Caki2 (cell line): ENCODE data around the gene EIF2B5. TPM values are rescaled to one million over a fixed set of nuclear protein-coding genes. Genes with fewer than 3 reads are reported as not detected.
A peak's percentile ranks its signal among the peaks of the same experiment; 100 is the strongest.

Source experiments
- DNase-seq: peaks from one replicate; pipeline ENCODE4 v3.0.0-alpha.2; 2015; ENCODE audit warnings: low read depth
- in situ Hi-C: cut with HindIII; loops from 2 replicates; pipeline ENCODE4 v1.10.0; 2016; ENCODE audit warnings: low sequenced_read_pairs, low pct_unique_long_range_greater_than_20kb, mixed read lengths
- total RNA-seq: library from RNA; depleted of rRNA; stranded (reverse); fragments of >200 nt; shearing (Covaris generic); gene quantifications from 2 replicates; pipeline ENCODE4 v1.2.3, GENCODE V29; 2014; ENCODE audit warnings: low replicate concordance

EIF2B5 gene
- total RNA-seq, 1 experiment from 2014 or later: 50.5 TPM

DNA sequence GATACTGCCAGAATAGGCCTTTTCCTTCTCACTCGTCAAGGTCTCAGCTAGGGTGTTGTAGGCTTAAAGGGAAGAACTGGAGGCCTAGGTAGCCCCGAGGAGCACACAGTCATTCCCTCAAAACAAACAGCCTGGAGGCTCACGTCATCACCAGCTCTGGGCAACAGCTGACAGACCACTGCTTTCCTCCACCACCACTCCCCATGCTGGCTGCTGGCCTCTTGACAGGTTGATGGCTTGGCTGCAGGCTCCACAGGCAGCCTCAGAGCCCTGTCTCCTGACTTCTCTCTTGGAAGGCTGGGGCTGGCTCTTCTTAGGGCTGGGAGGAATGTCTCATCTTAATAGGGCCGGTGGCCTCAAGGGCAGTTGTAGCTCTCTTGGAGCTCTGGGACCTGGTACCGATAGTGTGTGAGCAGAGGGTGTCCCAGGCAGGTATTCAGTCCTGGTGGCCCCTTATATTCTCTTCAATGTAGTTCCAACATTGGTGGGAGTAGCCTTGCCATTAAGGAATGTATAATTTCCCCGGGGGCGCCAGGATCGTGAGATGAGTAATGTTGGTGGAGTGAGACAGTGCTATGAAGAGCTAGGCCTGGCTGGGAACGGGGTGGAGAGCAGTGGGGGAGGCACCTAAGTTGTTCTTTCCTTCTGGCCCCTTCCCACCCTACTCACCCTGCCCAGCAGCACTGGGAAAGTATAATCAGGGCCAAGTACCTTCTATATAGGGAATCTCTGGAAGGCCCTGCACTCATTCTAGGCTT is 33.4 kb downstream of the EIF2B5 start:
- no peak for DNase-seq
- in situ Hi-C loops: no loop called here

- no peak for DNase-seq
- in situ Hi-C loops: no loop called here
Observed at GRCh38 chr3:184169896-184170875, 35.0 kb downstream of the EIF2B5 start.

GRCh38 chr3:184171562-184171961 is 36.4 kb downstream of the EIF2B5 start:
- in situ Hi-C loops: no loop called here
- peak; percentile 88 for DNase-seq

- in situ Hi-C loops: no loop called here
- no peak for DNase-seq
Observed at GRCh38 chr3:184172681-184173373, 37.7 kb downstream of the EIF2B5 start.

DNA sequence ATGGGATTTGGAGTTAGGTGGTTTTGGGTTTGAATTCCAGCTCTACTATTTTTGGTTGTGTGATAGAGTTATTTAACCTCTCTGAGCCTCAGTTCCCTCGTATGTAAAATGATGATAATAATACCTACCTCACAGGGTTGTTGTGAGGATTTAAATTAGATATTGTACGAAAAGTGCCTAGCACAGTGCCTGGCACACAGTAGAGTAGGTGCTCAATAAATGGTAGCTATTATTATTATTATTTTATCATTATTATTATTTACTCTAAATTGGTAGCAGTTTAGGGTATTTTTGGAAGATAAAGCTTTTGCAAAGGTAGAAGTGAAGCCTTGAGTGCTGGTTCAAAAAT is 38.2 kb downstream of the EIF2B5 start:
- DNase-seq: no peak
- in situ Hi-C loops: no loop called here

DNA sequence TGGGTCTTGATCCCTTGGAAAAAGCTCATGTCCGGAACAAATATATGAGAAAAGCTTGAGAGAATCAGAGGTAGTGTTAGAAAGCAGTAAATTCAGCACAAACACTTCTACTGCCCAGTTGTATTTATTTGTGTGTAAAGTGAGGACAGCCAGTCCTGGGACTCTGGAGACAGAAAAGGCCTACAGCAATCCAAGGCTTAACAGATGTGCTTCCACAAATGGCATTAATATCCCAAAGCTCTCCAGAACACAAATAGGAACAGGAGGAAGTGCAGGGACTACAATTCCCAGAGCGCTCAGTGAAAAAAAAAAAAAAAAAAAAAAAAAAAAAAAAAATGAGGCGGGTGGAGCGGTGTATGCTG is 39.1 kb downstream of the EIF2B5 start:
- DNase-seq: no peak
- in situ Hi-C loops: no loop called here

GRCh38 chr3:184174646-184175492 is 39.7 kb downstream of the EIF2B5 start, which contains the start of gene AP2M1:
Gene AP2M1 (plus strand): TSS chr3:184174855. CDS start chr3:184176994, 2,139 bp downstream.
- DNase-seq: peak; percentile 99
- in situ Hi-C loops: no loop called here

GRCh38 chr3:184175506-184175905 is 40.3 kb downstream of the EIF2B5 start:
- in situ Hi-C loops: no loop called here

DNA sequence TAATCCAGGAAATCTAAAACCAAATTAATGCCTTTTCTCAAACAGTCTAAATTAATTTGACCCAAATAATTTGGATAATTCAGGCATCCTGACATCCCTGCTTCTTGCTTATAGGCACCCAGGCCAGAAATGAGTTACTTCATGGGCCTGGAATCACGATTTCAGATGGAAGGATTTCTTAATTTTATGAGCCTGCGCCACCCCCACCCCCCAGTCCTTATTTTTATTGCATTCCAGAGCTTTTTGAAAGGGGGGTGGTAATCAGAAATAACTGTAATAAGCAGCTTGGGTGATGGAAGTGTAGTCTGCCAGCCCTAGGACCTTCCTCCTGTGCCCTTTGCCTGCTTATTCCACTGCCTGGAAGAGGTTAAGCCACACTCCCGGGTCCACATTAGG is 40.8 kb downstream of the EIF2B5 start:
- DNase-seq: no peak
- in situ Hi-C loops: no loop called here

More at GRCh38 chr3:184175506-184175905, 40.3 kb downstream of the EIF2B5 start:
- no peak for DNase-seq

DNA sequence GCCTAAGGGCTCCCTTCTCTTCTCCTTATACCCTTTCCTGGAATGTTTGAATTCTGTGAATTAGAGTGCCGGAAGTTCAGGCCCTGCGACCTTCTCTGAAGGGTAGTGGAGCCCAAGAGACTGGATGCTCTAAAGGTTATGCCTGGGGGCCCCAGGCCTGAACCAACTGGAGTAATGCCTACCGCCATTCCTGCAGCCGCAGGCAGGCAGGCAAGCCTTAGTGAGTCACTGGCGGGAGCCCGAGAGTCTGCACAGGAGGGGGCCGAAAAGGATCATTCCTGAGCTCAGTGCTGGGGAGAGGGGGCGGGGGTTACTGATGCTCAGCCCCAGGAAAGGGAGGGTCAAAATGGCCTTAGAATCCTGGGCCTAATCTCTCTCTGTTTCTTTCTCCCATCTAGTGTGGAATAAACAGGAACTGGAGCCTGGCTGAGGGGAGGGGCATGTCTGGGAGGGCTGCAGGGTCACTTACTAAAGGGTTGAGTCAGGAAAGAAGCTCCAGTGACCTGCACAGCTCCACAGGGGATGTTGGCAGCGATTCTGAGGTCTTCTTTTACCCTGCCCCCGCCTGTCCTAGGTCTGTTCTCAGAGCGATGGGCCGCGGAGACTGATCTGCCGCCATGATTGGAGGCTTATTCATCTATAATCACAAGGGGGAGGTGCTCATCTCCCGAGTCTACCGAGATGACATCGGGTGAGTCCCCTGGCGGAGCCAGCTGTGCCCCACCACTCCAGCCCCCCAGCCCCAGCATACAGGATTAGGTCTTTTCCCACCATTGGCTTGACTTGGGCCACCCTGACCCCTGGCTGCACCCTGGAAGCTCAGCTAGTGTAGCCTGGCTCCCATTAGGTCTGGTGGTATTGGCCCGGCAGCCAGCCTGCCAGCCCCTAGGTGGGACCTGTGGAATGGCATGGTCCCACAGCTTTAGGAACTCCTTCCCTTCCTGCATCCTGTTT is 41.5 kb downstream of the EIF2B5 start:
- in situ Hi-C loops: no loop called here
- DNase-seq: peak; percentile 98

- no peak for DNase-seq
- in situ Hi-C loops: no loop called here
Observed at GRCh38 chr3:184177331-184177731, 42.2 kb downstream of the EIF2B5 start.

DNA sequence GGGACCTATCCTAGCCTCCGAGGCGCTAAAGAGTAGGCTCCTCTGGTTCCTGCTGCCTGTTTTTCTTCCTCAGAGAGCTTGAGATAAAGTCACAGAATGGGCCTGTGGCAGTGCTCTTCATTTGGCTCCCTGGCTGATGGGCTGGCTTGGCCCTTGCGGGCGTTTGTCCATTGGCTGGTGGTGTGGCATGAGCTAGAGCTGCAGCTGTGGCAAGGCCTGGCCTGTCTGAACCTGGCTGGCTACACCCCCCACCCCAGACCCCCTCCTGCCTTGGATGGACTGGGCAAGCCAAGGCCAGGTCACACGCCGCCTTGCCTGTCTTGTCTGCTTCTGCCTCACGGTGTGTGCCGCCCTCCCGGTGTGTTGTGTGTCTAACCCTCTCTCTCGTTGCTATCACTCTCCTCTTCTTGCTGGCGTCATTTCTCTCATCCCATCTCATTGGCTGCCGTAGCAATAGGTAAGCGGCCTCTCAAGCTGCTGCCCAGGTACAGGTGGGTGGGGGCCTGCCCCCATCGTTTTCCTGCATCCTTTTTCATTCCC is 42.7 kb downstream of the EIF2B5 start:
- in situ Hi-C loops: no loop called here
- DNase-seq: no peak

GRCh38 chr3:184178521-184179138 is 43.5 kb downstream of the EIF2B5 start:
- DNase-seq: no peak
- in situ Hi-C loops: no loop called here

- in situ Hi-C loops: no loop called here
- no peak for DNase-seq
Observed at GRCh38 chr3:184180165-184180564, 45.0 kb downstream of the EIF2B5 start.

- in situ Hi-C loops: no loop called here
- DNase-seq: no peak
Observed at GRCh38 chr3:184181596-184181995, 46.4 kb downstream of the EIF2B5 start.

- in situ Hi-C loops: no loop called here
Observed at GRCh38 chr3:184183679-184184078, 48.5 kb downstream of the EIF2B5 start.

More at GRCh38 chr3:184183679-184184078, 48.5 kb downstream of the EIF2B5 start:
- DNase-seq: no peak
